OCI-LY3 (cell line): ENCODE measurements around the gene RECK.
"Not testable (repeated sequence)": the region's sequence is repeated elsewhere in the genome, so short reads cannot be mapped to it uniquely, and the experiment has no call there.

Experiments used
- H2AFZ ChIP-seq: fragments of 200-600, 300-600 bp; shearing (Covaris generic); 2 replicates; pipeline ENCODE4 v1.6.0; 2014; ENCODE audit warnings: antibody characterized with exemption, low read depth, low read length
- H3K27ac ChIP-seq: fragments of 200-600, 300-600 bp; sonication (generic); 2 replicates; pipeline ENCODE4 v1.5.1; 2014; ENCODE audit warnings: mild to moderate bottlenecking, low read length, moderate library complexity, mixed read lengths
- H3K27me3 ChIP-seq: fragments of 200-600, 300-600 bp; sonication (generic); 2 replicates; pipeline ENCODE4 v1.6.1; 2014; ENCODE audit warnings: low read depth, low read length, mixed read lengths
- H3K36me3 ChIP-seq: fragments of 200-600, 300-600 bp; sonication (generic); replicated peaks from 2 replicates; pipeline ENCODE3; 2014; ENCODE audit warnings: low read depth, low read length, mixed read lengths
- H3K4me1 ChIP-seq: fragments of 300-600, 200-600 bp; sonication (generic); 2 replicates; pipeline ENCODE4 v1.6.1; 2014; ENCODE audit warnings: low read length, mixed read lengths
- H3K4me2 ChIP-seq: fragments of 200-600, 300-600 bp; sonication (generic); 2 replicates; pipeline ENCODE4 v1.6.1; 2014; ENCODE audit warnings: low read length, mixed read lengths
- H3K4me3 ChIP-seq: fragments of 300-600, 200-600 bp; sonication (generic); 2 replicates; pipeline ENCODE4 v1.5.1; 2014; ENCODE audit warnings: antibody characterized with exemption, mild to moderate bottlenecking, low read length, moderate library complexity
- H3K79me2 ChIP-seq: fragments of 300-600, 200-600 bp; shearing (Covaris generic); 2 replicates; pipeline ENCODE4 v1.6.1; 2014; ENCODE audit warnings: mild to moderate bottlenecking, low read length, mixed read lengths
- H3K9ac ChIP-seq: fragments of 300-600, 200-600 bp; shearing (Covaris generic); 2 replicates; pipeline ENCODE4 v1.6.0; 2014; ENCODE audit warnings: mild to moderate bottlenecking, low read length, moderate library complexity
- H3K9me3 ChIP-seq: fragments of 200-600, 300-600 bp; shearing (Covaris generic); 2 replicates; pipeline ENCODE4 v1.6.1; 2014; ENCODE audit warnings: low read length, mixed read lengths; ENCODE audit not compliant: insufficient read depth
- H4K20me1 ChIP-seq: fragments of 200-600, 300-600 bp; sonication (generic); 2 replicates; pipeline ENCODE4 v1.6.1; 2016; ENCODE audit warnings: low read length, mixed read lengths; ENCODE audit not compliant: insufficient read depth
- EZH2phosphoT487 ChIP-seq: fragments of 200-600 bp; shearing (Covaris generic); IDR thresholded peaks from 2 replicates; pipeline ENCODE4 v1.6.1; 2018; ENCODE audit warnings: antibody characterized with exemption, mixed run types, low read depth
- TF ChIP-seq, protein P1 (sequence below): fragments of 200-600, 300-600 bp; sonication (generic); IDR thresholded peaks from 2 replicates; pipeline ENCODE4 v1.5.1; 2014; ENCODE audit warnings: antibody characterized with exemption, low read length, low read depth

RECK gene

DNA sequence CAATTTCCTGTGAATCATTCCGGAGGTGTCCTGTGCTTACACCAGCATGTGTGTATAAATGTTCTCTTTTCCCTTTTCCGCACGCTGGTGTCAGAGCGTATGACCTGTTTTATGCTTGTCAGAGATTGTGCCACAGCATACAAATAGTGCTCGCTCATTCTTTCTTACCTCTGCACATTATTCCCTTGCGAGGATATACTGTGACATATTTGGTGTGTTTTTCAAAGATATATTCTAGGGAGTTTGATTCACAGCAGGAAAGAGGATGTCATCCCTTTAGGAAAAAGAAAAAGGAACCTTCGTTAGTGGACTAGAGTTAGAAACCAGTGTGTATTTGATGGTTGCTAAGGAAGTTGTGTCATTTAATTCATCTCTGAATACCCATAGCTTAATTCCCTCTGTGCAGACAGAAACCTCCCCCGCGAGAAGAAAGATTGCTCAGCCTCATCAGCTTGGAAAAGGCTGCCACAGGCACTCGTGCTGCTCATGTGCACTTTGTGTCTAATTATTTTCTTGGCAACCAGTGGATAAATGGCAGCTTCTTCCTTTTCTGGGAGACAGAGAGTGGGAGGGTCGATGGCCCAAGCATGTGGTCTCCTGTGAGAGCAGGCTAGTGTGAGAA is 117.7 kb downstream of the RECK start:
- H3K27ac ChIP-seq: no peak overlapping the region
- H3K79me2 ChIP-seq: no peaks in the 10 kb centered on the region
- H4K20me1 ChIP-seq: no peaks in the 10 kb centered on the region
- H2AFZ ChIP-seq: no peak overlapping the region
- no peak for TF ChIP-seq EZH2phosphoT487
- TF ChIP-seq, protein P1, sequence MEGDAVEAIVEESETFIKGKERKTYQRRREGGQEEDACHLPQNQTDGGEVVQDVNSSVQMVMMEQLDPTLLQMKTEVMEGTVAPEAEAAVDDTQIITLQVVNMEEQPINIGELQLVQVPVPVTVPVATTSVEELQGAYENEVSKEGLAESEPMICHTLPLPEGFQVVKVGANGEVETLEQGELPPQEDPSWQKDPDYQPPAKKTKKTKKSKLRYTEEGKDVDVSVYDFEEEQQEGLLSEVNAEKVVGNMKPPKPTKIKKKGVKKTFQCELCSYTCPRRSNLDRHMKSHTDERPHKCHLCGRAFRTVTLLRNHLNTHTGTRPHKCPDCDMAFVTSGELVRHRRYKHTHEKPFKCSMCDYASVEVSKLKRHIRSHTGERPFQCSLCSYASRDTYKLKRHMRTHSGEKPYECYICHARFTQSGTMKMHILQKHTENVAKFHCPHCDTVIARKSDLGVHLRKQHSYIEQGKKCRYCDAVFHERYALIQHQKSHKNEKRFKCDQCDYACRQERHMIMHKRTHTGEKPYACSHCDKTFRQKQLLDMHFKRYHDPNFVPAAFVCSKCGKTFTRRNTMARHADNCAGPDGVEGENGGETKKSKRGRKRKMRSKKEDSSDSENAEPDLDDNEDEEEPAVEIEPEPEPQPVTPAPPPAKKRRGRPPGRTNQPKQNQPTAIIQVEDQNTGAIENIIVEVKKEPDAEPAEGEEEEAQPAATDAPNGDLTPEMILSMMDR: no peak
- H3K9me3 ChIP-seq: no peaks in the 10 kb centered on the region
- H3K4me3 ChIP-seq: peak overlapping the region; percentile 34
- H3K4me2 ChIP-seq: peak overlapping the region; percentile 56
- H3K27me3 ChIP-seq: no peaks in the 10 kb centered on the region
- H3K4me1 ChIP-seq: peaks cover 36% of the 10 kb centered on the region
- no peak overlapping the region for H3K9ac ChIP-seq
- no peaks in the 10 kb centered on the region for H3K36me3 ChIP-seq

DNA sequence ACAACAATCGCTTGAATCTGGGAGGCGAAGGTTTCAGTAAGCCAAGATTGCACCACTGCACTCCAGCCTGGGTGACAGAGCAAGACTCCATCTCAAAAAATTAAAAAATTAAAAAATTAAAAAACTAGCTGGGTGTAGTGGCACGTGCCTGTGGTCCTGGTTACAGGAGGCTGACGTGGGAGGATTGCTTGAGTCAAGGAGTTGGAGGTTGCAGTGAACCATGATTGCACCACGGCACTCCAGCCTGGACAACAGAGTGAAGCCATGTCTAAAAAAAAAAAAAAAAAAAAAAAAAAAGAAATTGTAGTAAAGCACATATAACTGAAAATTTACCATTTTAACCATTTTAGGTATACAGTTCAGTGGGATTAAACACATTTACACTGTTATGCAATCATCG is 119.4 kb downstream of the RECK start:
- H3K4me3 ChIP-seq: no peak overlapping the region
- no peaks in the 10 kb centered on the region for H3K9me3 ChIP-seq
- peaks cover 34% of the 10 kb centered on the region for H3K4me1 ChIP-seq
- no peaks in the 10 kb centered on the region for H3K79me2 ChIP-seq
- H3K36me3 ChIP-seq: no peaks in the 10 kb centered on the region
- H4K20me1 ChIP-seq: no peaks in the 10 kb centered on the region
- no peak overlapping the region for H2AFZ ChIP-seq
- no peak overlapping the region for H3K9ac ChIP-seq
- H3K4me2 ChIP-seq: no peak overlapping the region
- no peaks in the 10 kb centered on the region for H3K27me3 ChIP-seq
- no peak for TF ChIP-seq EZH2phosphoT487
- TF ChIP-seq, protein P1: no peak
- H3K27ac ChIP-seq: no peak overlapping the region

DNA sequence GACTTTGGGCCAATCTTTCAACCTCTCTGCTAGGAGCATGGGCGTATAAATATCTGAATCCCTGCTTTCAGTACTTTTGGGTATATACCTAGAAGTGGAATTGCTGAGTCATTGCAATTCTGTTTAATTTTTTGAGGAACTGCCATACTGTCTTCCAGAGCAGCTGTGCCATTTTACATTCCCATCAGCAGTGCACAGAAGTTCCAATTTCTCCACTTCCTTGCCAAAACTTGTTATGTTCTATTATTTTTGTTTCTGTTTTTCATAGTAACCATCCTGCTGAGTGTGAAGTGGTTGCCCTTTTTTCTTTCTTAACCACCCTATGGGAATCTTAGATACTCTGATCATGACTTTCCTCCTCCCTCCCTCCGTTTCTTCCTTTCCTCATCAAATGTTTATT is 121.4 kb downstream of the RECK start:
- no peak for TF ChIP-seq EZH2phosphoT487
- Histone ChIP-seq H3K4me2 (no peak overlapping the region), H3K4me3 (no peak overlapping the region), H3K9me3 (no peaks in the 10 kb centered on the region), H3K36me3 (no peaks in the 10 kb centered on the region), H3K4me1 (peaks cover 14% of the 10 kb centered on the region), H3K27ac (no peak overlapping the region), H2AFZ (no peak overlapping the region), H3K27me3 (0 out of 2 replicates have a peak, but pooled peaks cover 4% of the 10 kb centered on the region), H4K20me1 (no peaks in the 10 kb centered on the region), H3K9ac (no peak overlapping the region), H3K79me2 (no peaks in the 10 kb centered on the region)

GRCh38 chr9:36158917-36159316 is 122.2 kb downstream of the RECK start:
- no peak overlapping the region for H3K4me2 ChIP-seq
- no peaks in the 10 kb centered on the region for H4K20me1 ChIP-seq
- H3K4me3 ChIP-seq: no peak overlapping the region
- no peaks in the 10 kb centered on the region for H3K79me2 ChIP-seq
- no peaks in the 10 kb centered on the region for H3K9me3 ChIP-seq
- no peaks in the 10 kb centered on the region for H3K36me3 ChIP-seq
- no peak overlapping the region for H3K9ac ChIP-seq
- H3K27ac ChIP-seq: no peak overlapping the region
- no peak for TF ChIP-seq EZH2phosphoT487
- H3K27me3 ChIP-seq: 0 out of 2 replicates have a peak, but pooled peaks cover 4% of the 10 kb centered on the region
- peaks cover 8% of the 10 kb centered on the region for H3K4me1 ChIP-seq
- H2AFZ ChIP-seq: no peak overlapping the region

GRCh38 chr9:36159509-36159908 is 122.8 kb downstream of the RECK start:
- not testable (repeated sequence) for H3K36me3 ChIP-seq, H3K9me3 ChIP-seq, H3K4me3 ChIP-seq, H4K20me1 ChIP-seq, H3K4me2 ChIP-seq, H3K79me2 ChIP-seq, H3K4me1 ChIP-seq, H3K27ac ChIP-seq, H3K9ac ChIP-seq, H2AFZ ChIP-seq, H3K27me3 ChIP-seq

GRCh38 chr9:36160126-36160525 is 123.4 kb downstream of the RECK start:
- H3K4me2 ChIP-seq, H3K79me2 ChIP-seq, H3K9me3 ChIP-seq, H3K36me3 ChIP-seq, H3K9ac ChIP-seq, H3K4me1 ChIP-seq, H2AFZ ChIP-seq, H4K20me1 ChIP-seq, H3K27ac ChIP-seq, H3K4me3 ChIP-seq: not testable (repeated sequence)
- peaks cover 12% of the 10 kb centered on the region for H3K27me3 ChIP-seq
